ENCODE data around the gene HSPB2.

DNA sequence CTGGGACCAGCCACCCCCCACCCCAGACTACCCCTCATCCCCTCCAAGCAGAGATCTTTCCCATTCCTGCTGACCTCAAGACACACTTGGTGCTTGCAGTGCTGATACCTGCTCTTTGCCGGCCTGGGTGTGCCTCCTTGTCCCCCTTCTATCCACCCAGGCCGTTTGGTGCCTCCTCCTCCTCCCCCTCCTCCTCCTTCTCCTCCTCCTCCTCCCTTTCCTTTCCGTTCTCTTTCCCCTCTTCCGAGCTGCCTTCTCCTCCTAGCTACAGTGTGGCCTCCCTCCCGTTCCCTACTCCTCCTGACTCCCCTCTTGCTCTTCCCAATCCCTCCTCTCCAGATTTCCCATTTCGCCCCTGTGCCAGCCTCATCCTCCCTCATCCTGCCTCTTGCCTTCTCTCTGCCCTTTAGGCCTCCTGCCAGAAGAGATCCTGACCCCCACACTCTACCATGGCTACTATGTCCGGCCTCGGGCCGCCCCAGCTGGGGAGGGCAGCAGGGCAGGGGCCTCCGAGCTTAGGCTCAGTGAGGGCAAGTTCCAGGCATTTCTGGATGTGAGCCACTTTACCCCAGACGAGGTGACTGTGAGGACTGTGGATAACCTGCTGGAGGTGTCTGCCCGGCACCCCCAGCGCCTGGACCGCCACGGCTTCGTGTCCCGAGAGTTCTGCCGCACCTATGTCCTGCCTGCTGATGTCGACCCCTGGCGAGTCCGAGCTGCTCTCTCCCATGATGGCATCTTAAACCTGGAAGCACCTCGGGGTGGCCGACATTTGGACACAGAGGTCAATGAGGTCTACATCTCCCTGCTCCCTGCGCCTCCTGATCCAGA lies 712 bp downstream of the HSPB2 start:
- no peak for TF ChIP-seq USF1 (IDR thresholded peaks at IDR 0.05; ENCODE audit: borderline replicate concordance, extremely low read length, insufficient read depth, low read depth, low read length)
- TF ChIP-seq, protein P1, sequence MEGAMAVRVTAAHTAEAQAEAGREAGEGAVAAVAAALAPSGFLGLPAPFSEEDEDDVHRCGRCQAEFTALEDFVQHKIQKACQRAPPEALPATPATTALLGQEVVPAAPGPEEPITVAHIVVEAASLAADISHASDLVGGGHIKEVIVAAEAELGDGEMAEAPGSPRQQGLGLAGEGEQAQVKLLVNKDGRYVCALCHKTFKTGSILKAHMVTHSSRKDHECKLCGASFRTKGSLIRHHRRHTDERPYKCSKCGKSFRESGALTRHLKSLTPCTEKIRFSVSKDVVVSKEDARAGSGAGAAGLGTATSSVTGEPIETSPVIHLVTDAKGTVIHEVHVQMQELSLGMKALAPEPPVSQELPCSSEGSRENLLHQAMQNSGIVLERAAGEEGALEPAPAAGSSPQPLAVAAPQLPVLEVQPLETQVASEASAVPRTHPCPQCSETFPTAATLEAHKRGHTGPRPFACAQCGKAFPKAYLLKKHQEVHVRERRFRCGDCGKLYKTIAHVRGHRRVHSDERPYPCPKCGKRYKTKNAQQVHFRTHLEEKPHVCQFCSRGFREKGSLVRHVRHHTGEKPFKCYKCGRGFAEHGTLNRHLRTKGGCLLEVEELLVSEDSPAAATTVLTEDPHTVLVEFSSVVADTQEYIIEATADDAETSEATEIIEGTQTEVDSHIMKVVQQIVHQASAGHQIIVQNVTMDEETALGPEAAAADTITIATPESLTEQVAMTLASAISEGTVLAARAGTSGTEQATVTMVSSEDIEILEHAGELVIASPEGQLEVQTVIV (IDR thresholded peaks at IDR 0.05; ENCODE audit: borderline replicate concordance, partially characterized antibody) = no peak
- TF ChIP-seq TCF3 (IDR thresholded peaks at IDR 0.05; ENCODE audit: borderline replicate concordance, insufficient read depth, low read depth, low read length) = no peak
- TF ChIP-seq GABPA (IDR thresholded peaks at IDR 0.05; ENCODE audit: low read depth) = no peak
- TF ChIP-seq POLR2A (IDR thresholded peaks at IDR 0.05; ENCODE audit: low read depth, low read length) = no peak
- no peak for TF ChIP-seq ZNF687 (IDR thresholded peaks at IDR 0.05)
- no peak for TF ChIP-seq E2F8 (IDR thresholded peaks at IDR 0.05; ENCODE audit: low read depth, partially characterized antibody)
- TF ChIP-seq BHLHE40 (IDR thresholded peaks at IDR 0.05; ENCODE audit: borderline replicate concordance in 1 of 2, low read depth in 2 of 2, low read length in 1 of 2) = no peak
- no peak for TF ChIP-seq SUZ12 (IDR thresholded peaks at IDR 0.05; ENCODE audit: unreplicated experiment)
- no peak for TF ChIP-seq TCF7 (IDR thresholded peaks at IDR 0.05; ENCODE audit: borderline replicate concordance)
- no peak for TF ChIP-seq CTCF (IDR thresholded peaks at IDR 0.05 in 2 of 3, conservative IDR thresholded peaks at IDR 0.05 in 1 of 3; ENCODE audit: control insufficient read depth in 2 of 3, extremely low read depth in 1 of 3, insufficient read depth in 1 of 3, low read depth in 3 of 3, low read length in 3 of 3)
